Naive thymus-derived CD4-positive, alpha-beta T cell (primary cell): ENCODE results near the gene FOXJ3. TPM values are rescaled to one million over a fixed set of nuclear protein-coding genes. Genes with fewer than 3 reads are reported as not detected.

Experiments used
- ATAC-seq: fragments of 150-1000 bp; cut with Tn5 transposase; 2 replicates; pipeline ENCODE4 v1.10.0; 2021; ENCODE audit warnings: mild to moderate bottlenecking, moderate library complexity
- CTCF ChIA-PET: fragments of 350-600 bp; sonication (Branson Sonifier 250); formaldehyde crosslinking; loops from one replicate; lab custom pipeline; 2021; ENCODE audit warnings: antibody characterized with exemption; lab: Charles Lee
- POLR2A ChIA-PET: fragments of 350-600 bp; sonication (Branson Sonifier 250); formaldehyde crosslinking; loops from one replicate; lab custom pipeline; 2021; ENCODE audit warnings: antibody characterized with exemption, inconsistent platforms; lab: Charles Lee
- DNase-seq, 9 donors: peaks; one replicate each; pipeline versions ENCODE4 v3.0.0 to v3.0.0-alpha.2; 2020 to 2022; ENCODE audit warnings: mixed read lengths in 1 of 9
- H3K27ac ChIP-seq: one replicate; pipeline ENCODE4 v1.7.0; 2013; ENCODE audit warnings: mild to moderate bottlenecking, low read depth, low read length, moderate library complexity
- H3K27me3 ChIP-seq, 2 donors: one replicate each; pipeline ENCODE4 v1.7.0; 2013; ENCODE audit warnings: low read length in 2 of 2, mild to moderate bottlenecking in 2 of 2, moderate library complexity in 2 of 2; ENCODE audit not compliant: control insufficient read depth in 2 of 2, insufficient read depth in 2 of 2
- H3K36me3 ChIP-seq, 3 experiments: 1 replicate in 2 of 3; 2 replicates in 1 of 3; pipeline ENCODE4 v1.7.0; 2013; ENCODE audit warnings: low read length in 3 of 3, mild to moderate bottlenecking in 3 of 3, moderate library complexity in 1 of 3; ENCODE audit not compliant: insufficient read depth in 3 of 3, control insufficient read depth in 2 of 3
- H3K4me1 ChIP-seq, 2 donors: one replicate each; pipeline ENCODE4 v1.7.0; 2013; ENCODE audit warnings: low read length in 2 of 2, mild to moderate bottlenecking in 2 of 2, moderate library complexity in 1 of 2; ENCODE audit not compliant: control insufficient read depth in 2 of 2, insufficient read depth in 2 of 2
- H3K4me3 ChIP-seq: 2 replicates; pipeline ENCODE4 v1.7.0; 2013; ENCODE audit warnings: mild to moderate bottlenecking, low read length
- H3K9me3 ChIP-seq, 3 experiments: 1 replicate in 2 of 3; 2 replicates in 1 of 3; pipeline ENCODE4 v1.7.0; 2013; ENCODE audit warnings: low read length in 3 of 3; ENCODE audit not compliant: control insufficient read depth in 2 of 3
- H3K27ac Mint-ChIP-seq, 9 donors: one replicate each; pipeline ENCODE4 v1.8.0; 2020 to 2022; ENCODE audit warnings: mixed read lengths in 9 of 9, mild to moderate bottlenecking in 8 of 9, moderate library complexity in 5 of 9, inconsistent platforms in 2 of 9
- H3K27me3 Mint-ChIP-seq, 5 donors: one replicate each; pipeline ENCODE4 v1.8.0; 2021 to 2022; ENCODE audit warnings: mixed read lengths in 5 of 5, mild to moderate bottlenecking in 1 of 5
- H3K36me3 Mint-ChIP-seq, 5 donors: one replicate each; pipeline ENCODE4 v1.8.0; 2020 to 2022; ENCODE audit warnings: mixed read lengths in 5 of 5, mild to moderate bottlenecking in 3 of 5, inconsistent platforms in 1 of 5
- H3K4me1 Mint-ChIP-seq, 7 donors: one replicate each; pipeline ENCODE4 v1.8.0; 2020 to 2022; ENCODE audit warnings: mixed read lengths in 7 of 7, mild to moderate bottlenecking in 3 of 7, inconsistent platforms in 1 of 7
- H3K4me3 Mint-ChIP-seq, 10 donors: one replicate each; pipeline ENCODE4 v1.8.0; 2020 to 2022; ENCODE audit warnings: mild to moderate bottlenecking in 10 of 10, mixed read lengths in 10 of 10, moderate library complexity in 6 of 10, inconsistent platforms in 2 of 10
- H3K9me3 Mint-ChIP-seq, 11 donors: one replicate each; pipeline ENCODE4 v1.8.0; 2020 to 2022; ENCODE audit warnings: mixed read lengths in 11 of 11, mild to moderate bottlenecking in 4 of 11, inconsistent platforms in 1 of 11, moderate library complexity in 1 of 11
- intact Hi-C, 2 donors: fragments of 100-400 bp; cut with micrococcal nuclease; formaldehyde crosslinking; loops; one replicate each; pipeline ENCODE4 v1.15.1; 2023
- polyA plus RNA-seq, 2 donors: library from polyadenylated mRNA; unstranded; fragments of 300-500 nt; fragmentation: Illumina TruSeq; gene quantifications; one replicate each; pipeline ENCODE4 v1.2.3, GENCODE V29; 2021
- total RNA-seq, 6 experiments: library from RNA in 5 of 6; stranded (reverse) in 5 of 6; gene quantifications; 1 replicate in 5 of 6; 2 replicates in 1 of 6; pipeline ENCODE4 v1.2.3 and lab custom pipeline; 2021 to 2026

Gene FOXJ3
- total and polyA plus RNA-seq, 7 experiments from 2014 or later: 38.9 to 93.3 (median 70.0) TPM

DNA sequence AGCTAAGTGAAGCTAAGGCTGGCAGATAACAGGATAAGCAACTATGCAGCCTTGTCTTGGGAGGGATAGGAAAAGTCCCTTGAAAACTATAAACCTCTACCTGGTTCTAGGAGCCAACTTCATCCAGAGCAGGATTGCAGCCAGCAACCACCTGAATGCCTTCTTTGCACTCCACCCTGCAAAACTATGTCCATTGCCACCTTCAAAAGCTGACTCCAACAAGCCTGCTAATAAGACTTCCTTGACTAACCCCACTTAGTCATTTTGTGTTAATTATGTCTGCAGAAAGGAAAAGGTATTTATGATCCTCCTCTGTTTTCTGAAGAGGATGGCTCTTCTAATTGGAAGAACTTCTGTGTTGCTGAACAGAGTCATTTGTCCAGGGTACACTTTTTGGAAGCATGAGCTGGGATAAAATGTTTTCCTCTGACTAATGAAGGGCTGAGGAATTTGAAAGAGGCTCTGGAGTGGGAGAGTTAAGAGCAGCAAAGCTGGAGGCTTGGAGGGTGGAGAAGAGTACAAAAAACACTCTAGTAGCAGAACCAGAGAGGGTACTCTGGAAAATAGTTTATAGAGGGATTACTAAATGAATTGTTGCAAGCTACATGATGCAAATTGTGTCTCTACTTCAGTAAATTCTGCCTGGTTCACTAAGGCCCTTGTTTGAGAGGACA is 36.0 kb upstream of the FOXJ3 start:
- Histone ChIP-seq H3K27ac (no peak overlapping the region), H3K27me3 (no peaks in the 10 kb centered on the region), H3K4me3 (no peak overlapping the region), H3K36me3 (no peaks in the 10 kb centered on the region), H3K9me3 (no peaks in the 10 kb centered on the region), H3K4me1 (no peaks in the 10 kb centered on the region)
- intact Hi-C loops: no loop called here
- Mint-ChIP-seq H3K27me3 (peaks cover 11 to 38% (median 21%) of the 10 kb centered on the region in 5 donors), H3K27ac (no peak overlapping the region), H3K9me3 (no peaks in the 10 kb centered on the region), H3K4me1 (no peaks in the 10 kb centered on the region), H3K36me3 (no peaks in the 10 kb centered on the region), H3K4me3 (no peak overlapping the region)
- DNase-seq (no peak), ATAC-seq (no peak)
- ChIA-PET POLR2A (no interaction called here), CTCF (no interaction called here)

DNA sequence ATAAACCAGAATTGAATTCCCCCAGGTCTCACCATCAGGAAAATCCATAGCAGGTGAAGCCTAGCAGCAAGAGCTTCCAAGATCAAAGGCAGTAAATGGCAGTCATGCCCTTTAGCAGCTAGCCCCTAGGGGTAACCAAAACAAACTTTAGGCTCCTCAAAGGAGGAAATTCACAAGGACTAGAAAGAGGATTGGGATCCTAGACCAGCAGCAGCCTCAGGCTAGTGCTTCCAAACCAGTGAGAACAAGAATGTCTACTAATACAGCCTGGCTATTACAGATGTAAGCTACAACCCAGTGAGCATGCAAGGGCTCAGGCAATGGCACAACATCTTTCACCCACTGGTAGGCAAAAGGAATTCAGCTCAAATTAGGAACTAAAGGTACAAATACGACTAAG is 34.4 kb upstream of the FOXJ3 start:
- DNase-seq: no peak
- ChIA-PET POLR2A (no interaction called here), CTCF (no interaction called here)
- no peaks in the 10 kb centered on the region for H3K36me3 ChIP-seq
- Mint-ChIP-seq H3K9me3 (no peaks in the 10 kb centered on the region), H3K27me3 (peaks cover 11 to 38% (median 21%) of the 10 kb centered on the region in 5 donors), H3K4me3 (no peak overlapping the region), H3K27ac (peak overlapping the region in 1 of 9 donors; percentile 3), H3K4me1 (no peaks in the 10 kb centered on the region), H3K36me3 (no peaks in the 10 kb centered on the region)
- intact Hi-C loops: no loop called here
- H3K9me3 ChIP-seq: no peaks in the 10 kb centered on the region
- no peak overlapping the region for H3K27ac ChIP-seq
- no peak overlapping the region for H3K4me3 ChIP-seq
- H3K27me3 ChIP-seq: no peaks in the 10 kb centered on the region
- no peak for ATAC-seq
- no peaks in the 10 kb centered on the region for H3K4me1 ChIP-seq

DNA sequence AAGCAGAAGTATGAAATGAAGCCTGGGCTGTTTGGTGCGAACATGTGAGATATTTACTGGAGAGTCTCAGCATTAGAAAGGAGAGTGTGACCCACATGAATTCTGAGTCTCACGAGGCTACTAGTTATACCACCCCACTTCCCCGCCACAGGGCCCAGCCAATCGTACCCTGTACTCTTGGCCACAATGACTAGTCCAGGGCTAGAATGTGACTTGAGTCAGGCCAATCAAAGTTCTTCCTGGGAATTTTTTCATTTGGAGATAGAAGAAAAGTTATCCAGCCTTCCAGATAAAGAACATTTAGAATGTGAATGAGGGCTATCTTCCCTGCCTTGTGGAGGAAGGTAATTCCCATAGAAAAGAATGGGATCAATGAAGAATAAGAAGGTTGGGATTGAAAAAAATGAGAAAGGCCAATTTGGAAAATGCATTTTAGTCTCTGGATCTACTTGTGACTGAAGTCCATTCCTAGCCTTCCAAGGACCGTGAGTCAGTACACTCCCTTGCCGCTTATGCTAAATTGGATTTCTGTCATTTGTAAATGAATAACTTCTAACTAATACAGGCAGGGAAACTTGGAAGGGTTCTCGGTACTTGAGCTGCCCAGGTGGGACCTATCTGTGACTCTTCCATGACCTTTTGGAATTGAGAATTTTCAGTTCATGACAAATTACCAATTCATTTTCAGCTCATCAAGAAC is 33.2 kb upstream of the FOXJ3 start:
- no peak overlapping the region for H3K4me3 ChIP-seq
- H3K4me1 Mint-ChIP-seq: no peaks in the 10 kb centered on the region
- no peaks in the 10 kb centered on the region for H3K27me3 ChIP-seq
- H3K9me3 Mint-ChIP-seq: no peaks in the 10 kb centered on the region
- H3K36me3 Mint-ChIP-seq: no peaks in the 10 kb centered on the region
- H3K4me1 ChIP-seq: no peaks in the 10 kb centered on the region
- no peak overlapping the region for H3K27ac ChIP-seq
- no peak overlapping the region for H3K4me3 Mint-ChIP-seq
- peaks cover 11 to 38% (median 18%) of the 10 kb centered on the region in 5 donors for H3K27me3 Mint-ChIP-seq
- DNase-seq: no peak
- H3K27ac Mint-ChIP-seq: no peak overlapping the region
- ChIA-PET POLR2A (no interaction called here), CTCF (no interaction called here)
- no peak for ATAC-seq
- intact Hi-C loops: no loop called here
- H3K9me3 ChIP-seq: no peaks in the 10 kb centered on the region
- no peaks in the 10 kb centered on the region for H3K36me3 ChIP-seq

DNA sequence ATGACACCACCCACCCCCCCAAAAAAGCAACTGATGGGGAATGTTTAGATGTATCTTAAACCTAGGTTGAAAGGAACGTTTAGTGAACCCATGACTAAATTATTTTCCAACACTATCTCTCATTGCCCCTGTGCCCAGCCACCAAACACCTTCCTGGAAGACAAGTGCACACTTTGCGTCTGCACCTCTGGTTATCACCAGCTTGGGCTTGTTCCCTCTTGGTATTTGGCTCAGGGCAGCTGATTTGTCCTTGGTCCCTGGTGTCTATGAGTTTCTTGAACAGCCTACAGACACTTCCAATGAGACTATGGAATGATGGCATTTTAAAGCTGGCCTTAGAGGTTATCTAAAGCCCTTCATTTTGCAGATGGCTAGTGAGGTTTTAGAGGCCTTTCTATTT is 30.1 kb upstream of the FOXJ3 start:
- H3K36me3 ChIP-seq: no peaks in the 10 kb centered on the region
- peaks cover 0 to 3% (median 0%) of the 10 kb centered on the region in 11 donors for H3K9me3 Mint-ChIP-seq
- H3K4me1 Mint-ChIP-seq: no peaks in the 10 kb centered on the region
- no peaks in the 10 kb centered on the region for H3K4me1 ChIP-seq
- CTCF ChIA-PET: interaction anchor here (0.5 to 0.6 kb wide), 2 partner anchors 16 to 80 kb away, joined by 3 read pairs; no protein-coding TSS in a partner anchor
- no peaks in the 10 kb centered on the region for H3K9me3 ChIP-seq
- H3K4me3 ChIP-seq: no peak overlapping the region
- no peak overlapping the region for H3K27ac ChIP-seq
- H3K27me3 ChIP-seq: peaks cover 0 to 3% of the 10 kb centered on the region in 2 donors
- no peak for DNase-seq
- POLR2A ChIA-PET: no interaction called here
- no peak overlapping the region for H3K27ac Mint-ChIP-seq
- H3K36me3 Mint-ChIP-seq: no peaks in the 10 kb centered on the region
- ATAC-seq: no peak
- intact Hi-C loops: no loop called here
- peaks cover 12 to 25% (median 18%) of the 10 kb centered on the region in 5 donors for H3K27me3 Mint-ChIP-seq
- H3K4me3 Mint-ChIP-seq: no peak overlapping the region

DNA sequence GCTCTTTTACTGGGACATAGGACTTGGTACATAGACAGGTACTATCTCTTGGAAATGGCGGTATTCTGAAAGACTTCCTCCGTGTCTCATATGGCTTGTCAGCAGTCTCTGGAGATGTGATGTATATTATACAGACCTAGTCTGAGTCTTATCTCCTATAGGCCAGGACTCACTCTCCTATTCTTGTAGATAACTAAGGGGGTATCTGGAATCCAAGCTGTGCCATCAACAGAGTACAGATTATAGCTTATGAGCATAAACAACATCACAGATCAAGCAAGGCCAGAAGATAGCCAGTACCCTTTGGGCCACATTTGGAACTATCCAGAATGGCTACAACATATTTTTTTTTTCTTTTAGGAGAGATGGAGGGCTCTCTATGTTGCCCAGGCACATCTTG is 29.5 kb upstream of the FOXJ3 start:
- H3K27me3 Mint-ChIP-seq: peaks cover 17 to 26% (median 17%) of the 10 kb centered on the region in 5 donors
- DNase-seq (no peak), ATAC-seq (no peak)
- Histone ChIP-seq H3K9me3 (no peaks in the 10 kb centered on the region), H3K4me1 (no peaks in the 10 kb centered on the region), H3K4me3 (no peak overlapping the region), H3K27ac (no peak overlapping the region), H3K27me3 (peaks cover 0 to 3% of the 10 kb centered on the region in 2 donors), H3K36me3 (no peaks in the 10 kb centered on the region)
- H3K9me3 Mint-ChIP-seq: peaks cover 0 to 3% (median 0%) of the 10 kb centered on the region in 11 donors
- POLR2A ChIA-PET: no interaction called here
- H3K27ac Mint-ChIP-seq: no peak overlapping the region
- intact Hi-C loops: no loop called here
- no peak overlapping the region for H3K4me3 Mint-ChIP-seq
- no peaks in the 10 kb centered on the region for H3K4me1 Mint-ChIP-seq
- peaks cover 0 to 5% (median 0%) of the 10 kb centered on the region in 5 donors for H3K36me3 Mint-ChIP-seq
- CTCF ChIA-PET: interaction anchor here (0.6 kb wide), 1 partner anchor 79 kb away, joined by 3 read pairs; no protein-coding TSS in a partner anchor

DNA sequence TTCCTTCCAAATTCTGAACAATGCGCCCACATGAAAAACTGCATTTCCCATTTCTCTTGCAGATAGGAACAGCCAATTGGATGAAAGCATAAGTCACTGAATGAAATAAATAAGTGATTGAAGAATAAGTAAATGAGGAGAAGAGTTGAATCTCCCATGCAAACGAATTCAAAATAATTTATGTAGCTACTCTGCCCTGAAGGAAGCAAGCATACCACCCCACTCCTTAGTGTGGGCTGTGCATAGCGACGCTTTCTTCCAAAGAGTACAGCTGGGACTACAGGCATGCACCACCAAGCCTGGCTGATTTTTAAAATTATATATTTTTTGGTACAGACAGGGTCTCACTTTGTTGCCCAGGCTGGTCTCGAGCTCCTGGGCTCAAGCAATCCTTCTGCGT is 29.1 kb upstream of the FOXJ3 start:
- no peak for DNase-seq
- Mint-ChIP-seq H3K36me3 (peaks cover 0 to 7% (median 0%) of the 10 kb centered on the region in 5 donors), H3K4me1 (peaks cover 0 to 2% (median 0%) of the 10 kb centered on the region in 7 donors), H3K27ac (no peak overlapping the region), H3K27me3 (peaks cover 17 to 28% (median 17%) of the 10 kb centered on the region in 5 donors), H3K4me3 (no peak overlapping the region), H3K9me3 (peaks cover 0 to 3% (median 0%) of the 10 kb centered on the region in 11 donors)
- H3K27me3 ChIP-seq: peaks cover 0 to 3% of the 10 kb centered on the region in 2 donors
- no peak overlapping the region for H3K4me3 ChIP-seq
- H3K9me3 ChIP-seq: no peaks in the 10 kb centered on the region
- ChIA-PET POLR2A (no interaction called here), CTCF (no interaction called here)
- ATAC-seq: no peak
- H3K4me1 ChIP-seq: no peaks in the 10 kb centered on the region
- no peaks in the 10 kb centered on the region for H3K36me3 ChIP-seq
- intact Hi-C loops: no loop called here
- H3K27ac ChIP-seq: no peak overlapping the region
